WTC11 (cell line): ENCODE measurements around the gene PXYLP1. TPM values are rescaled to one million over a fixed set of nuclear protein-coding genes. Genes with fewer than 3 reads are reported as not detected.
A peak's percentile ranks its signal among the peaks of the same experiment; 100 is the strongest.

ENCODE experiments used
- ATAC-seq: fragments of 200-7000 bp; cut with Tn5 transposase; 2 replicates; pipeline ENCODE4 v1.10.0; 2021; ENCODE audit warnings: mild to moderate bottlenecking, moderate library complexity
- CTCF ChIA-PET: fragments of 300-600 bp; sonication (Branson Sonifier 250); formaldehyde crosslinking; loops from one replicate; lab custom pipeline; 2021; ENCODE audit warnings: antibody characterized with exemption; lab: Charles Lee
- POLR2A ChIA-PET: fragments of 350-600 bp; sonication (Branson Sonifier 250); formaldehyde crosslinking; loops from one replicate; lab custom pipeline; 2021; ENCODE audit warnings: antibody characterized with exemption; lab: Charles Lee
- DNase-seq: peaks from one replicate; pipeline ENCODE4 v3.0.0; 2021; ENCODE audit warnings: low spot score
- H3K27ac Mint-ChIP-seq: 2 replicates; pipeline ENCODE4 v1.8.0; 2021; ENCODE audit warnings: mixed read lengths
- H3K27me3 Mint-ChIP-seq: 2 replicates; pipeline ENCODE4 v1.8.0; 2021; ENCODE audit warnings: low read depth, mild to moderate bottlenecking, moderate library complexity, mixed read lengths
- H3K36me3 Mint-ChIP-seq: 2 replicates; pipeline ENCODE4 v1.8.0; 2021; ENCODE audit warnings: mixed read lengths
- H3K4me1 Mint-ChIP-seq: 2 replicates; pipeline ENCODE4 v1.8.0; 2022; ENCODE audit warnings: mixed read lengths
- H3K4me3 Mint-ChIP-seq: 2 replicates; pipeline ENCODE4 v1.8.0; 2021; ENCODE audit warnings: mild to moderate bottlenecking, moderate library complexity, mixed read lengths
- H3K9me3 Mint-ChIP-seq: 2 replicates; pipeline ENCODE4 v1.8.0; 2021; ENCODE audit warnings: mixed read lengths
- ATF2 ChIP-seq: sonication (generic); formaldehyde crosslinking; IDR thresholded peaks from 2 replicates; pipeline ENCODE4 v1.8.1; 2022; ENCODE audit warnings: low read depth, missing genetic modification reagents, borderline replicate concordance
- CTCF ChIP-seq: fragments of 200-600 bp; IDR thresholded peaks from 2 replicates; pipeline ENCODE4 v1.8.0; 2022; ENCODE audit warnings: antibody characterized with exemption
- EMX1 ChIP-seq: fragments of 250-450 bp; sonication (Bioruptor Pico); IDR thresholded peaks from 2 replicates; pipeline ENCODE4 v1.8.0; 2021; ENCODE audit warnings: mild to moderate bottlenecking
- FOXP1 ChIP-seq: sonication (generic); formaldehyde crosslinking; IDR thresholded peaks from 2 replicates; pipeline ENCODE4 v1.8.0; 2022; ENCODE audit warnings: missing genetic modification reagents, mild to moderate bottlenecking, moderate library complexity, borderline replicate concordance
- GABPB1 ChIP-seq: sonication (generic); formaldehyde crosslinking; IDR thresholded peaks from 2 replicates; pipeline ENCODE4 v1.8.1; 2023; ENCODE audit warnings: mild to moderate bottlenecking, missing genetic modification reagents
- MYBL2 ChIP-seq: sonication (generic); formaldehyde crosslinking; IDR thresholded peaks from 2 replicates; pipeline ENCODE4 v1.8.1; 2023; ENCODE audit warnings: mild to moderate bottlenecking, moderate library complexity, missing genetic modification reagents
- NR2C2 ChIP-seq: sonication (generic); formaldehyde crosslinking; IDR thresholded peaks from 2 replicates; pipeline ENCODE4 v1.8.0; 2022; ENCODE audit warnings: mild to moderate bottlenecking, missing genetic modification reagents
- RELA ChIP-seq: sonication (generic); formaldehyde crosslinking; IDR thresholded peaks from 2 replicates; pipeline ENCODE4 v1.8.1; 2022; ENCODE audit warnings: missing genetic modification reagents, mild to moderate bottlenecking, borderline replicate concordance
- TEAD1 ChIP-seq: sonication (generic); formaldehyde crosslinking; IDR thresholded peaks from 2 replicates; pipeline ENCODE4 v1.8.0; 2022; ENCODE audit warnings: mild to moderate bottlenecking, missing genetic modification reagents
- ZMAT4 ChIP-seq: fragments of 250-450 bp; sonication (Bioruptor Pico); IDR thresholded peaks from 2 replicates; pipeline ENCODE4 v1.9.0; 2021; ENCODE audit warnings: mild to moderate bottlenecking
- ZNF425 ChIP-seq: fragments of 250-450 bp; sonication (Bioruptor Pico); conservative IDR thresholded peaks from 2 replicates; pipeline ENCODE4 v1.9.0; 2021; ENCODE audit warnings: mild to moderate bottlenecking
- ZNF512 ChIP-seq: sonication (generic); formaldehyde crosslinking; IDR thresholded peaks from 2 replicates; pipeline ENCODE4 v1.8.1; 2022; ENCODE audit warnings: missing genetic modification reagents, borderline replicate concordance
- total RNA-seq: library from RNA; stranded (reverse); gene quantifications from 3 replicates; pipeline ENCODE4 v1.2.3, GENCODE V29; 2021

PXYLP1 gene
- total RNA-seq, 1 experiment from 2014 or later = 20.1 TPM

- TF ChIP-seq ZNF425 = no peak
- TF ChIP-seq NR2C2 (CRISPR knock-in tag) = no peak
- TF ChIP-seq GABPB1 (CRISPR knock-in tag) = no peak
- no peak for TF ChIP-seq TEAD1 (CRISPR knock-in tag)
Observed at GRCh38 chr3:141266186-141266585, 34.6 kb downstream of the PXYLP1 start (continued).

- Mint-ChIP-seq H3K4me1 (0 out of 2 replicates have a peak, but pooled peaks cover 4% of the 10 kb centered on the region), H3K27ac (peak overlapping the region; percentile 5; the same call in 1 of the 2 replicates), H3K9me3 (no peaks in the 10 kb centered on the region), H3K36me3 (peaks cover 3% of the 10 kb centered on the region), H3K4me3 (no peak overlapping the region), H3K27me3 (no peaks in the 10 kb centered on the region)
- POLR2A ChIA-PET = no interaction called here
- no peak for ATAC-seq
- TF ChIP-seq FOXP1 (CRISPR knock-in tag) (no peak), ZMAT4 (CRISPR knock-in tag) (no peak), RELA (CRISPR knock-in tag) (no peak), MYBL2 (CRISPR knock-in tag) (no peak), ATF2 (CRISPR knock-in tag) (no peak), EMX1 (no peak), ZNF512 (CRISPR knock-in tag) (no peak), CTCF (no peak)
- TF ChIP-seq, all 79 proteins: peak for 0
- CTCF ChIA-PET = interaction anchor here (0.7 to 1.8 kb wide), 4 partner anchors 35 to 164 kb away, joined by 3 to 7 read pairs (median 6); partner anchors contain the start of gene PXYLP1
- DNase-seq = no peak
Observed at GRCh38 chr3:141266797-141267555, 35.4 kb downstream of the PXYLP1 start.

- H3K4me1 Mint-ChIP-seq = 0 out of 2 replicates have a peak, but pooled peaks cover 4% of the 10 kb centered on the region
- POLR2A ChIA-PET = no interaction called here
- DNase-seq = no peak
- no peaks in the 10 kb centered on the region for H3K9me3 Mint-ChIP-seq
- no peak for TF ChIP-seq ZNF512 (CRISPR knock-in tag)
- H3K27me3 Mint-ChIP-seq = no peaks in the 10 kb centered on the region
- H3K36me3 Mint-ChIP-seq = peaks cover 2% of the 10 kb centered on the region; the same call in 1 of the 2 replicates
- no peak overlapping the region for H3K4me3 Mint-ChIP-seq
- no peak overlapping the region for H3K27ac Mint-ChIP-seq
- CTCF ChIA-PET = interaction anchor here (1.0 to 1.8 kb wide), 2 partner anchors 36 to 162 kb away, joined by 3 to 7 read pairs; partner anchors contain the start of gene PXYLP1
- ATAC-seq = no peak
Observed at GRCh38 chr3:141267629-141268028, 36.0 kb downstream of the PXYLP1 start.
